Measurements from ENCODE around the gene GPR139.

Gene GPR139

DNA sequence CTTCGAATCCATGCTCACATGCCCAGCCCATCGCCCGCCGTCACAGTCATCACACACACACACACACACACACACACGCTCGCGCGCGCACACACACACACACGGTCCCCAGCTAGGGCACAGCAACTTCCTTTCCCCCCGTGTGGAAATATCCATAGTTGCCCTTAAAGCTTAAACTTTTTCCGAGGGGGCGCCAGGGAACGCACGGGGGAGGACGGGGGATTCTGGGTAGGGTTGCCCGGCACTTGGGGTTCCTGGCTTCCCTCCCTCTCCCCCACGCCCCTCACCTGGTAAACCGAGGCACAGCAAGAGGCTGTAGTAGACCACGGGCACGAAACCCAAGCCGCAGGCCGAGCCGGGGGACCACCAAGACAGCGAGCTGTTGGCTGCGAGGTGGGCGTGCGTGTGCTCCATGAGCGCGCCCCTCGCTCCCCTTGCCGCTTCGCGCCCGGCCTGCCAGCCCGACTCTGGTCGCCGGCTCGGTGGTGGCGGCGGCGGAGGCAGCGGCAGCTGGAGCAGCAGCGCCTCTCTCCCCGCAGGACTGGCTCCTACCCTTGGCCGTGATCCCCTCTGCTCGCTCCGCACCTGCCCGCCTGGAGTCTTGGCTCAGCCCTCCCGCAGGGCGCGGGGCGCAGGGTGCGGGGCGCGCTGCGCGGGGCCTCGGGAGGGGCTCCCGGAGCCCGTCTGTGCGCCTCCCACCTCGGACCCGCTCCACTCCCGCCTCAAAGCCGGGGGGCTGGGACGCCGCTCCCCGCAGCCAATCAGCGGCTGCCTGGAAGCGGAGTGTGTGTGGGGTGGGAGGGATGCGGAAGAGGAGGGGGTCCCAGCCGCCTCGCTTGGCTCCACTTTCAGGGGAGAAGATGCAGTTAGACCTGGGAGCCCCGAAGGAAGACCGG is at the start of gene GPR139:
Gene GPR139 (minus strand): TSS at position 688 of the 896 bp plus-strand sequence. CDS start 274 bp downstream, at position 414.
- DNase-seq, result no peak

DNA sequence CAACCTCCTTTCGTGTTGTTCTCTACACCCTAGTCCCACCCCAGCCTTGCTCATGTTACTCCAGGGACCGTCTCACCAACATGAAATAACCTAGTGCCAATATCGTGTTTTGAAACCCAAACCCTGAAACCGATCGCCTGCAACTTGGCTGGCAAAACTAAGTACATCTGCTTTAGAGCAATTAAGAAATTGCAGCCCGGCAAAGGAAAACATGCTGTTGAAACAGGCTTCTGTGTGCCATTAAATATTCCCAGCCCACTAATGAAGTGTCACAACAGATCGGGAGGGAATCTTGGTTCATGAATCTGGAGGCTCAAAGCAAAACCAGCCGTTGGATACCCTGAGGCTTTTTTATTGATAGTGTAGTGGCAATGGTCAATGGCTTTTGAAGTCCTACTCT is 48.3 kb upstream of the GPR139 start:
- DNase-seq, result no peak

DNA sequence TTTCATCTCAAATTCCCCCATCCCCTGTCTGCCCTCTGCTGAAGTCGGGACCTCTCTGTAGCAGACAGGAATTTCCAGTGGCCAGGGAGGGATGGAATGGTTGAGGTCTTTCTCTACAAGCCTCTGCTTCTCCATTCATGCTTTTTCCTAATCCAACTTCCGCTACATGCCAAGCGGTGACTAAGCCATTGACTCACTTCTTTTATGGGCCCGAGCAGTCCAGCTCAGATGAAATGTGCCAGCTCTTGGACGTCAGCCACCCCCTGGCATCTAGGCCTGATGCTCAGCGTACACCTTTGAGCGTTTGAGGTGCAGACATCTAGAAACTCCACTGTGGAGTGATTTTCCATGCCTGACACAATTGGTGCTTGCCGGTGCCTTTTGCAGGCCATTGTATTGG is 40.7 kb upstream of the GPR139 start:
- no peak for DNase-seq

DNA sequence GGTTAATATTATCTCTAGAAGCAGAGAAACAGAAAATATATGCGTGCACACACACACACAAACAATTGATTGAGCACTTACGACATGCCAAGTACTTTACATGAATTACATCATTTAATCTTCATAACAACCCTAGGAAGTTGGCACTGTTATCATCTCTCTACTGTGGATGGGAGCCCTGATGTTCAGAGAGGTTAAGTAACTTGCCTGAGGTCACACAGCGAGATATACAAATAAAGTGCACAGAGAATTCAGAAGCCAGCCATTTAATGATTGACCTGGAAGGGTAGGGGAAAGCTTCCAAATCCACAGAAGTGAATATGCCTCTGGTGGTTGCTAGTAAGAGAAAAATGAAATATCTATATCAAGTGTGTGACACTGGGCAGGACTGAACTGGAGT is 37.5 kb upstream of the GPR139 start:
- no peak for DNase-seq

DNA sequence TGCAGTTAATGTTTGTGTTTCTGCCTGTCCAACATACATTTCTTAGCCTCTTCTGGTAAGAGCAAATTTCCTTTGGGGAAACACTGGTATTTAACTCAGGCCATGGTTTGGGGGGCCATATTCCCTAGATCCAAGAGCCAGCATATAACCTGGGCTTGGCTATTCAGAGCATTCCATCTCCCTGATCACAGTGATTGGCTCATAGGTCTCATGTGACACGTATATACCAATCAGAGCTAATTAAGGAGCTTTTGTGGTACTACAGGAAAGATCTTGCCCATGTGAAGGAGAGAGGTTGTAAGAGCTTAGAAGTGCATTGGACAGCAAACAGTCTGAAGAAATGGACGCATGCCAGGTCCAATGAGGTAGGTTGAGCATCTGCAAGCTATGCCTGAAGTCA is 33.4 kb upstream of the GPR139 start:
- DNase-seq, result no peak

DNA sequence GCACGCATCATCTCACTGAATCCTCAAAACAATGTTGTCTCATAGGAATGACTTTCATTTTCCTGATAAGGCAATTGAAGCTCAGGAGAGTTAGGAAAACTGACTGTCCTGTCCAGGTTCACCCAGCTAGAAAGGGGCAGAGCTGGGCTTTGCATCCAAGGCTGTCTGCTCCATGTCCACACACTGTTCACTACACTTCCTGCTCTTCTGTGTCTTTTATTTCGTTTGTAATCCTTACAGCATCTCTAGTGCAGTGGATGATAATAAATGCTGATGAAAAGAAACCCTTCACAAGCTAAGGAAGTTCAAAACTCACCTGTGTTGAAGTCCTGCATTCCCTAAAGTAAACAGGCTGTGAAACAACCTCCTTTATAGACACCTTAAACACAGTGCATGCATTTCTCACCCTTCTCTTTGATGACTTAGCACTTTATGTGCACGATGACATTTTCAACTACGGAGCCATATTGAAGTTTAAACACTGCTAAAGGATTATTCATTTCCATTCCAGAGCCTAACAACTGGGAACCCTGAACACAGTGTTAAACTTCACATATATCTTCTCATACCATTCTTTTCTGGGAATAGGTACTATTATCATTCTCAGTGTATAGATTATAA is 31.0 kb upstream of the GPR139 start:
- DNase-seq, result no peak

DNA sequence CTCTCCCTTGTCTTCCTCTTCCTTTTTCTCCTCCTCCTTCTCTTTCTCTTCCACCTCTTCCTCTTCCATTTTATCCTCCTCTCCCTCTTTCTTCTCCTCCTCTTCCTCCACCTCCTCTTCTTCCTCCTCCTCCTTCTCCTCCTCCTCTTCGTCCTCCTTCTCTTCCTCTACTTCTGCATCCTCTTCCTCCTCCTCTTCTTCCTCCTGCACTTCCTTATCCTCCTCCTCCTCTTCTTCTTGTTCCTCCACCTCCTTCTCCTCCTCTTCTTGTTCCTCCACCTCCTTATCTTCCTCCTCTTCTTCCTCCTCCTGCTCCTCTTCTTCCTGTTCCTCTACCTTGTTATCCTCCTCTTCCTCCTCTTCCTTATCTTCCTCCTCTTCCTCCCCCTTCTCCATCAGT is 28.8 kb upstream of the GPR139 start:
- no peak for DNase-seq

DNA sequence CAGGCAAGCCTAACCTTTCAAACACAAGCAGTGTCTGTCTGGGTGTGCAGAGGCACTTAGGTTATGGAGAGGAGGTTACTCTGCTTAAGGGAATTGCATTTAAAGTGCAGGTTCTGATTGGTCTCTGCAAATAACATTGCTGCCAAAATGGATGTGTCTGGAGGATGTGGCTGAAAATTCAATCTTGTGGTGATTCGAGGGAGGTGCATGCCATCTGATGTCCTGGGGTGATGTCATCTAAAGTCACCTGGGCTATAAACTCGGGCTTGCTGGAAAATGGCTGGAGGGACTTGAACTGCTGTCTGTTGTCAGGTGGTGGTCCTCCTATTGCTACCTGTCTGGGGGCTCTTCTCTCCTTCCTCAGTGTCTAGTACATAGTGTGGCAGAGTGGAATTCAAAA is 28.3 kb upstream of the GPR139 start:
- DNase-seq, result no peak

DNA sequence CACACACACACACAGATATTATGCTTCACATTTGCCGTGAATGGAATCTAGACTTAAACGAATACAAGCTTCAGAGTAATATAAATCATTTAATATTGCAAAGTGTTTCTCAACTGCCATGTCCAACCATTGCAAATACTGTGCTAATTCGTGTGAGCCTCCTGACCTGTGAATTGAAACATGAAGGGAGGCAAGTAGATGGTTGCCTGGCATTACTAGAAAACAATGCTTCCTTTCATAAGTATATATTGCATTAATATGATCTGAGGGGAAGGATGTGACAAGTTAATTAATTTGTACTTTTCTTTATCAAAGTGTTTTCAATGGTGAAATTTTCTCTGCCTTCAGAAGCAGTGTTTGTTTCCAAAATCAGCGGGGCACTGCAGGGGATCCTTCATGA is 25.7 kb upstream of the GPR139 start:
- DNase-seq, result no peak

DNA sequence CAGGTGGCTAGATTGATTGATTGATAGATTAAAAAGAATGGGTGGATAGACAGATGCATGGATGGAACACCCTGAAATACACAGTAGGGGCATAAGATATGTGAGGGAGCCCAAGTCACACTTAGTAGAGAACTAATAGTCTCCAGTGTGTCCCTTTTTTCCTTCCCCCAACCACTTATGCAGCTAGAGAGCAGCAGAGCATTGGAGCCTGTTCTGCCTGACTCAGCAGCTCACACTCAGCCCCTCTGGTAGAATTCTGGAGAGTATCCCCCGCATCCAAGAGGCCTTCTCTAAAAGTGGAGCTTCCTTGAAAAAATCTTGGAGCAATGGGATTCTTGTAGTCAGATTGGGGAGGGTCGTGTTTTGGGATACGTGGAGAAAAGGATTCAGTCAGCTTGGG is 20.5 kb upstream of the GPR139 start:
- DNase-seq, result no peak

DNA sequence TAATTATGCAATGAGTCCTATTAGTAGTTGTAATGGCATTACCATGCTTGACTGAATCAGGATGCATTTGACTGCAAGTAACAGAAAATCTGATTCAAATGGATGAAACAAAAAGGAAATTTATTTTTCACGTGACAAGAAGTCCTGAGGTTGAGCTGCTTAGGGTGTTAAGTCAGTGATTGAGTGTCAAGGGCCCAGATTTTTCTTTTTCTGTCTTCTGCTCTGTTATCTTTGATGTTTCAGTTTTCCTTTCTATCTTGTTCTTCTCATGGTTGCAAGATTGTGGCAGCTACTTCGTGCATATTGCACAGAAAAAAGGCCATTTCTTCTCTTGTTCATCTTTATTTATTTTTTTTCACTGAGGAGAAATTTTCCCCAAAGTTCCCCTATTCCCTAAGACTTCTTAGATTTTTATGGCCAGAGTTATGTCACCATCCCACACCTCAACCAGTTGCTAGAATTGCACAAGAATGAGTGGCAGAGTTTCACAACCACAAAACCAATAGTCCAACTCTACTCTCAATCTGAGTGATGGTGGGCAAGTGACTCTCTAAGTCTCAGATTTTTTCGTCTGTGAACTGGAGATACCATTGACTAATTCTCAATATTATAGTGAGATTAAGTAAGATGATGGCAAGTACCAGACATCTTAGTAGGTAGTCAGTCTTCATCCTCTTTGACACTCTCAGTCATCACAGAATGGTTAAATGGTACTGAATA is 15.7 kb upstream of the GPR139 start:
- peak in 1 of 2 donors; percentile 31 for DNase-seq

DNA sequence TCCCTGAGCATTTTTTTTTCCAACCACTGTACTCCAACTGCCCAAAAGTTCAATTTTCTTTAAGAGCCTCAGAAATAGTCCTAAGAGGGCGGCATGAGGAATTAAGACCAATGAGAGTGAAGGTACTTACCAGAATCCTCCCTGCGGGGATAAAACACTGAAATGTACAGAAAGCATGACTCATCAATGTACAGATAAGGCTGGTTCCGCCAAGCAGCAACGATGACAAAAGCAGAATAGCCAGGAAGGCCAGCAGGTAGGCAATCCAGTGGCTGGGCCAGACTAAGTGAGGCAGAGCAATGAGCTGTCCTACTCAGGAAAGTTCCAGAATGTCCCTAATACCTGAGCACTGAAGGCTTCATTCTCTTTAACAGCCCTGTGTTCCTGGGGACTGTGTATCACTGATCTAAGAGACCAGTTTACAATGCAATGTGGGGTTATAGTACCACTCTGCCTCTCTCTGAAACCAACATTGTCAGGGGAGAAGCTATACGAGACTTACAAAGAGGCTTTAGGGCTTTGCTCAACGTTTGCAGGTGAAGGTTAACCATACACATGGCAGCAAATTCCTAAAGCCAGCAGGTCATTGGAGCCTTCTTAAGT is 11.0 kb upstream of the GPR139 start:
- DNase-seq, result no peak

DNA sequence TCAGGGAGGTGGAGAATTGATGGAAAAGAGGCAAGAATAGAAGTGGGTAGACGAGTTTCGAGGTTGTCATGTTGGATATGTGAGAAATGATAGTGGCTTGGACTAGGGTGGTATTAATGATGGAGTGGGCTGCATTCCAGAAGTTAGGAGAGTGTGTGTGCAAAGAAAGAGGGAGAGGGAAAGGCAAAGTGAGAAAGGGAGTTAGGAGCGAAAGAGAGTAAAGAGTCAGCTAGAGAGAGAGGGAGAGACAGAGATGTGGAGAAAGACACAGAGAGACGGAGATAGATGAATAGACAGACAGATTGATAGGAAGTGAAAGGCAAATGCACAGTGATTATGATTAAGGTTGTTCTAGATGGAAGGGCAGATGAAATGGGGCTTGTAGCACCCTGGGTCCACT is 5.4 kb upstream of the GPR139 start:
- DNase-seq, result no peak

DNA sequence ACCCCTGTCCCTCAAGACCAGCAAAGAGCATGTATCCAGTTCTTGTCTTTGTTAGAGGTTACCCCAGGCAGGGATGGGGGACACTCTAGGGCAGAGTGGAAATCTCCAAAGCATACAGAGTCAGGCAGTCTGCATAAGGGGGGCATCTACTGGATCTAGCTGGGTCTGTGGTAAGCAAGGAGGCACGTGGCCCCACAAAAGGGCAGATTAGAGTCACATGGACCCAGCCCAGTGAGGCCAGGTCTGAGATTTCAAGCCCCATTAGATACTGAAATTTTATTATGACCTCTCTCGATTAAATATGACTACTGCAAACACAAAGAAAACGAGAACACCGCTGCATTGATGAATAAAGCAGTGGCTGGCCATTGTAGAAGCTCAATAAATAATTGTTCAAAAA is 1.6 kb upstream of the GPR139 start:
- DNase-seq, result no peak

DNA sequence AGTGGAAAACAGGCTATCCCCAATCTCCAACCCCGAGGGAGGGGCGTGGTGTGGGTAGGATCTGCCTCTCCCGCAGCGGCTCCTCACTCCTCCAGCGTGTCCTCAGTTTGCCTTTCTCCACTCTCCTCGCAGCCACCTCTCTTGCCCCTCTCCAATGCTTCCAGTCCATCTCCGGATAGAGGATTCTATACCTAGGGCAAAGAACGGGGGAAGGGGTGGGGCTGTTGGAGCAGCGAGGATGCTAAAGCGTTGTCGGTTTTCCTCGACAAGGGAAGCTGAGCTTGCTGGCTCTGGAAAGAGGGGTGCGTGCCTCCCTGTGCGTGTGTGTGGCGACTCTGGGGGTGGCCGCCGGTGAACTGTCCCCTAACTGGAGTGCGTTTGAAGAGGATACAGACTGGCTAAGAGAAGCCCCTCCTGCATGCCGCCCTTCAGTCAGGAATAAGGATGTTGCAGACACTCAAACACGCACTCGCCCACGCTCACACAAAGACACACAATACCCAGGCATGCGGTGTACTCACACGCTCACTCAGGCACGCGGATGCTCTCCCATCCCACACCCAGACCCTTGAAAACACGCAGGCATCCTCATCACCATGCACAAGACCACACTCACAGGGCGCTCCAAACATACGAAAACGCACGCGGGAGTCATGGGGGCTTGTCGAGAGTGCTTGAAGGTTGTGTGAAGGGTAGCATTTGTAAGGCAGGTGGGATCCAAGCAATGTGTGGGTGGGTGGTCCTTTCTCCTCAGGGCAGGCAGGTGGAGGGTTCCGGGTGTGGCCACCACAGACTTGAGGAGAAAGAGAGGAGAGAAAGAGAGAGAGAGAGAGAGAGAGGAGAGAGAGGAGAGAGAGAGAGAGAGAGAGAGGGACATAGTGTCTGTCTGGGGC is 655 bp upstream of the GPR139 start:
- no peak for DNase-seq

DNA sequence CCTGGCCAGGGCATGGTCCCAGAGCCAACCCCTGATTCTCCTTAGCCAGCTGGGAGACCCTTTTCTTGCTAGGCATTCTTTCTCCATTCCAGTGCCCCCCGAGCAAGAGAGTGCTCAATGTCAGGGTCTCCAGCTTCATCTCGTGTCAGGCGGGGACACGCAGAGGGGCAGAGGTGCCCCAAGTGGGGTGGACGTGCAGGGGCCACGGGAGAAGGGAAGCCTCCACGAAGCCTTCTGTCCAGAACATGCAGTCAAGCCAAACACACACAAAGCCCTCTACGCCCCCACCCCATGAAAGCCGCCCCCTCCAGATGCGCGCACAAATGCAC is 852 bp downstream of the GPR139 start:
- no peak for DNase-seq

DNA sequence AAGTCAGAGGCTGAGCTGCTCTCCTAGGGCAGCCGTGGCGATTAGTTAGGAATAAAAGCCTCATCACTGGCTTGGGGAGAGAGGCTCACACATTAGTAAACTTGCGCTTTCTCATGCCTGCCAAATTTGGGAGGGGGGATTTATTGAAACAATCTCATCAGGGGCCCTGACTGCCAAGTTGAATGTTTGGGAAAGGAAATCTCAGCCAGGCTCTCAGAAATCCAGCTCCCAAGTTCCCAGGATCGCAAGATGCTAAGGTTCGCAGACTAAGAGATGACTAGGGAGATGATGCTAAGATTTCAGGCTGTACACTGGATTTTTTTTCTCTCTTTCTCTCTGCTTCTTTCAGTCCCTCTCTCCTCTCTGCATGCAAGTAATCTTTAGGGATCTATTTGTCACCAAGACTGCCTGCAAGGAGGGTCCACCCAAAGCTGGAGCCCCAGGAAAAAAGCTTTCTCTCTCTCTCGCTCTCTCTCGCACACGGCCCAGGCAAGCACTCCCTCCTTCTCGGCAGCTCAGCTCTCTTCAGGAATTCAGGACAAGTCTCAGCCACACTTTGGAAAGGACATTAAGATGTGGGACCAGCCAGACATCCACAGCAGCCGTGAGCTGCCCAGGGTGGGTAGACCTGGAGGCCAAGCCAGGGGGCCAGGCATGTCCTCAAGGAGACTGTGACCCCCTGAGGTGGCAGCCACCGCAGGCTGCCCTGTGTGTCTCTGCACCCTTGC is 1.4 kb downstream of the GPR139 start:
- DNase-seq, result no peak

DNA sequence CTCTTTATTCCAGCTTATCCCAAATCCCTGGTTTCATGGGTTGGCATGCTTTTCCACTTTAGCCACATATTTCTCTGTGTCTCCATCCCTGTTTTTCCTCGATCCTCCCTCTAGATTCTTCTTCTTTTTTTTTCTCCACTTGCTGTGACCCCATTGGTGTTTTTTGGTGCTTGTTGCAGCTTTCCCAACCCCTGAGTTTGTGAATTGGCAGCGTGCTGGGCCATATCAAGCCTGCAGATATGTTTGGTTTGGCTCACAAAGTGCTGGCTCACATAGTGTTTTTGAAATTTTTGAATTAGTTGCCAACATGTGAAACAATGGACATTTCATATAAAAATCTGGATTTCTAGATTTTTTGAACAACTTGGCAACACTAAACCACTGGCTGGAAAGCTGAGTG is 8.8 kb downstream of the GPR139 start:
- DNase-seq, result no peak

DNA sequence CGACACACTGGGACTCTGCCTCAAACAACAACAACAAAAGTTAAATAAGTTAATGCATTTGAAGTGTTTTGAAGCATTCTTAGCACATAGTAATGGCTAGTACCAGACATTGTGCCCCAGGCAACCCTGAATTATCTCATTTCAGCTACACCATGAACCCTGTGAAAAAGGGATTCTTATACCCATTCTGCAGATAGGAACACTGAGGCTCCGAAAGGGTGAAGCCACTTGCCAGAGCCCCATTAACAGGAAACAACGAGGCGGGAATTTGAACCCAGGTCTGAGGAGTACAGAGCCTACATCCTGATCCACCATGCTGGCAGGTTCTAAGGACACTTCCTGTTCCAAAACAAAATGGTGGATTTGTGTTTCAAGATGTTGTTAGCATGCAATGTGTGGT is 9.2 kb downstream of the GPR139 start:
- no peak for DNase-seq

DNA sequence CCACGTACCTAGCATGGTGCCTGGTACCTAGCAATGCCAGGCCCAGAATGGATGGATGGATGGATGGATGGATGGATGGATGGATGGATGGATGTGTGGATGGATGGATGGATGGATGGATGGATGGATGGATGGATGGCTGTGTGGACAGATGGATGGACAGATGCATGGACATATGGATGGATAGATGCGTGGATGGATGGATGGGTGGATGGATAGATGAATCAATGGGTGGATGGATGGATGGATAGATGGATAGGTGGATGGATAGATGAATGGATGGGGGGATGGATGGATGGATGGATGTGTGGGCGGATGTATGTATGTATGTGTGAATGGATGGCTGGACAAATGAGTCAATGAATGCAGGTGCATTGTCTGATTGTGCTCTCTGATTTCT is 12.6 kb downstream of the GPR139 start:
- no peak for DNase-seq

DNA sequence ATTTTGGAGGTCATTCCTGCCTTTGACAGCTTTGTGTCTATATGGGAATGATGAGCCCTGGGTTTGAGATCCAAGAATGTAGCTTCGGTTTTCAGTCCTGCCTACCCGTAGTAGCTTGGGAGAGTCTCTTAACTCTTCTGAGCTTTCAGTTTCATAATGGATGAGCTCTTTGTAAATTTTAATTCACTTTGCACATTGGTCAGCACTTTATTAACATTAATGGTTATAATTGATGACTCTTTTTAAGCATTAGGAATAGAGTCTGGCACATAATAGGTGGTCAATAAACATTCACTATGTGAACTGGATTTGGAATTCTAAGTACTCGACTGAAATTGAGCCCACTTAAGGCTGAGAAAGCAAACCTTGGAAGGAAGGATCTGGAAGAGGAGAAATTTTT is 17.3 kb downstream of the GPR139 start:
- no peak for DNase-seq

DNA sequence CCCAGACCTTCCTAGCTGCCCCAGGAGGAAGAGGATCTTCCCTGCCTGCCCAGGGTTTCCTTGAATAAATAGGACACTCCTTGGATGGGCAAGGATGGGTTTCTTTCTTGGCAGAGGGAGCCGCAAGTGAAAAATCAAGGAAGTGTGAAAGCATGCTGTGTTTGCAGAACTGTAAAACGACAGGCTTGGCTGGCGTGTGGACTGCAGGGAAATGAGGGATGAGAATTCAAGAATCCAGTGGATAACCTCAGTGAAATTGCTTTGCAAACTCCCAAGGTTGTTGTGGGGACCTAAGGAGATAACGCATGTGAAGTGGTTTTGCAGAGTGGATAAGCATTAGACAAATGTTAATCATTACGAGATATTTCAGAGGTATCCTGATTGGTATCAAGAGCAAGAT is 20.4 kb downstream of the GPR139 start:
- DNase-seq, result no peak

Measured in inflammatory macrophage treated with lipopolysaccharide for 1 hour (primary cell).